Stimulated activated CD4-positive, alpha-beta T cell treated with anti-CD3 and anti-CD28 coated beads, Interleukin-4, amount 100 ng/mL, for 48 hours (primary cell): ENCODE data around the gene TUBB4A.

Source experiments
- DNase-seq, 2 donors: peaks; one replicate each; pipeline ENCODE4 v3.0.0-alpha.2; 2020; ENCODE audit warnings: low read depth in 2 of 2

Gene TUBB4A

GRCh38 chr19:6470173-6470572 lies 31.9 kb downstream of the TUBB4A start:
- no peak for DNase-seq

GRCh38 chr19:6467384-6467783 lies 34.7 kb downstream of the TUBB4A start:
- no peak for DNase-seq

GRCh38 chr19:6466526-6467248 lies 35.4 kb downstream of the TUBB4A start:
- no peak for DNase-seq

- DNase-seq, result no peak
Measured at GRCh38 chr19:6465663-6466062, 36.4 kb downstream of the TUBB4A start.

GRCh38 chr19:6465006-6465405 lies 37.1 kb downstream of the TUBB4A start:
- no peak for DNase-seq

GRCh38 chr19:6464070-6464873 lies 37.8 kb downstream of the TUBB4A start, which contains the start of gene CRB3:
TSS of gene CRB3 (plus strand) at chr19:6464271. CDS start at chr19:6464702, 431 bp downstream.
- DNase-seq, result peak in 1 of 2 donors; percentile 22

GRCh38 chr19:6460099-6460884 lies 41.8 kb downstream of the TUBB4A start:
- peak; percentile 97 to 98 for DNase-seq

GRCh38 chr19:6459262-6460098 lies 42.6 kb downstream of the TUBB4A start, which contains the start of gene SLC25A23:
TSS of gene SLC25A23 (minus strand) at chr19:6459792. CDS start at chr19:6459628, 164 bp downstream.
- peak; percentile 51 to 64 for DNase-seq

GRCh38 chr19:6458695-6459261 lies 43.3 kb downstream of the TUBB4A start:
- DNase-seq, result no peak

- no peak for DNase-seq
Measured at GRCh38 chr19:6457958-6458694, 44.0 kb downstream of the TUBB4A start.

GRCh38 chr19:6455924-6456323 lies 46.2 kb downstream of the TUBB4A start:
- no peak for DNase-seq

- no peak for DNase-seq
Measured at GRCh38 chr19:6453951-6454565, 48.1 kb downstream of the TUBB4A start.

GRCh38 chr19:6452899-6453298 lies 49.2 kb downstream of the TUBB4A start:
- no peak for DNase-seq

GRCh38 chr19:6452223-6452614 lies 49.9 kb downstream of the TUBB4A start:
- DNase-seq, result no peak

GRCh38 chr19:6451583-6452222 lies 50.4 kb downstream of the TUBB4A start:
- DNase-seq, result no peak

GRCh38 chr19:6450166-6450565 lies 51.9 kb downstream of the TUBB4A start:
- no peak for DNase-seq

GRCh38 chr19:6448045-6448444 lies 54.1 kb downstream of the TUBB4A start:
- DNase-seq, result no peak

GRCh38 chr19:6446452-6446851 lies 55.7 kb downstream of the TUBB4A start:
- no peak for DNase-seq
